Measurements from ENCODE around the gene AHCYL1. TPM values are rescaled to one million over a fixed set of nuclear protein-coding genes. Genes with fewer than 3 reads are reported as not detected.

The AHCYL1 gene
- total RNA-seq, 1 donor from 2014 or later: 59.6 TPM

- Mint-ChIP-seq H3K27ac (ENCODE audit: unreplicated experiment) (no peak overlapping the region), H3K9me3 (ENCODE audit: low read depth) (peaks cover 11% of the 10 kb centered on the region), H3K36me3 (ENCODE audit: low read depth) (no peaks in the 10 kb centered on the region), H3K4me1 (ENCODE audit: low read depth) (peaks cover 25% of the 10 kb centered on the region), H3K27me3 (ENCODE audit: low read depth) (no peaks in the 10 kb centered on the region), H3K4me3 (ENCODE audit: unreplicated experiment) (no peak overlapping the region)
- no peak for TF ChIP-seq CTCF (IDR thresholded peaks at IDR 0.05)
- DNase-seq (ENCODE audit: low spot score): no peak
These were observed 20.7 kb upstream of the AHCYL1 start for GRCh38 chr1:109963864-109964263.

DNA sequence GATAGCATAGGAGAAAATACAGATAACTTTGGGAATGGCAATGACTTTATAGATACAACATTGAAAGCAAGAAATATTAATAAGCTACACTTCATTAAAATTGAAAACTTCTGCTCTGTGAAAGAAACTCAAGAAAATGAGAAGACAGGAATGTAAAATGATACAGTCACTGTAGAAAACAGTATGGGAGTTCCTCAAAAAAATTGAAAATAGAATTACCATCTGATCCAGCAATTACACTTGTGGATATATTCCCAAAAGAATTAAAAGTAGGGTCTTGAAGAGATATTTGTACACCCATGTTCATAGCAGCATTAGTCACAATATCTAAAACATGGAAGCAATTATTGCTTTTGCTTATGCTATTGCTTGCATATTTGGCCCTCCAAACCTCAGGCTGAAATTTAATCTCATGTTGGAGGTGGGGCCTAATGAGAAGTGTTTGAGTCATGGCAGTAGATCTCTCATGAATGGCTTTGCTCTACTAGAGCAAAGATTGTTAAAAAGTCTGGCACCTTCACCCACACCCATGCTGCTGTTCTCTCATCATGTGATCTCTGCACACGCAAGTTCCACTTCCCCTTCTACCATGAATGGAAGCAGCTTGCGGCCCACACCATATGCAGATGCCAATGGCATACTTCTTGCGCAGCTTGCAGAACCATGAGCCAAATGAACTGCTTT is 15.3 kb upstream of the AHCYL1 start:
- Mint-ChIP-seq H3K27me3 (ENCODE audit: low read depth) (no peaks in the 10 kb centered on the region), H3K9me3 (ENCODE audit: low read depth) (peaks cover 11% of the 10 kb centered on the region), H3K4me1 (ENCODE audit: low read depth) (peaks cover 2% of the 10 kb centered on the region), H3K36me3 (ENCODE audit: low read depth) (no peaks in the 10 kb centered on the region), H3K4me3 (ENCODE audit: unreplicated experiment) (no peak overlapping the region), H3K27ac (ENCODE audit: unreplicated experiment) (no peak overlapping the region)
- no peak for TF ChIP-seq CTCF (IDR thresholded peaks at IDR 0.05)
- no peak for DNase-seq (ENCODE audit: low spot score)

DNA sequence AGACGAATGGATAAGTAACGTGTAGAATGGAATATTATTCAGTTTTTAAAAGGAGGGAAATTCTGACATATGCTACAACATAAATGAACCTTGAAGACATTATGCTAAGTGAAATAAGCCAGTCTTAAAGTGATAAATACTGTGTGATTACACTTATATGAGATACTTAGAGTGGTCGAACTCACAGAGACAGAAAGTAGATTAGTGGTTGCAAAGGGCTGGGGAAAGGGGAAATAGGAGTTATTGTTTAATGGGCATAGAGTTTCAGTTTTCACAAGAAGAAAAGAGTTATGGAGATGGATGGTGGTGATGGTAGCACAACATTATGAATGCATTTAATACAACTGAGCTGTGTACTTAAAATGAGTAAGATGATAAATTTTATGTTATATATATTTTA is 14.7 kb upstream of the AHCYL1 start:
- no peak for DNase-seq (ENCODE audit: low spot score)
- Mint-ChIP-seq H3K36me3 (ENCODE audit: low read depth) (no peaks in the 10 kb centered on the region), H3K4me3 (ENCODE audit: unreplicated experiment) (no peak overlapping the region), H3K4me1 (ENCODE audit: low read depth) (peaks cover 2% of the 10 kb centered on the region), H3K9me3 (ENCODE audit: low read depth) (peaks cover 10% of the 10 kb centered on the region), H3K27ac (ENCODE audit: unreplicated experiment) (no peak overlapping the region), H3K27me3 (ENCODE audit: low read depth) (no peaks in the 10 kb centered on the region)
- no peak for TF ChIP-seq CTCF (IDR thresholded peaks at IDR 0.05)

DNA sequence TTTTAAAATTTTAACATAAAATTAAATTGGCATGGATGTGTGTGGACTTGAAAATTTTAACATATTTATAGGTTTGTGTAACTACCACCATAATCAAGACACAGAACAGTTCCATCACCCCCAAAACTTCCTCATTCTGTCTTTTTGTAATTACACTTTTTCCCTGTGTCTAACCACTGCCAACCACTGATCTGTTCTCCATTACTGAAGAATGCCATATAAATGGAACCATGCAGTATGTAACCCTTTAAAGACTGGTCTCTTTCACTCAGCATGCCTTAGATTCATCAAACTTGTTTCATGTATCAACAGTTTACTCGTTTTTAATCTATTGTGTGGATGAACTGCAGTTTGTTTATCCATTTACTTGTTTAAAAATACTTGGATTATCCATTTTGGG is 13.0 kb upstream of the AHCYL1 start:
- H3K4me1 Mint-ChIP-seq (ENCODE audit: low read depth): peaks cover 12% of the 10 kb centered on the region
- TF ChIP-seq CTCF (IDR thresholded peaks at IDR 0.05): no peak
- no peaks in the 10 kb centered on the region for H3K36me3 Mint-ChIP-seq (ENCODE audit: low read depth)
- DNase-seq (ENCODE audit: low spot score): no peak
- H3K4me3 Mint-ChIP-seq (ENCODE audit: unreplicated experiment): no peak overlapping the region
- no peaks in the 10 kb centered on the region for H3K9me3 Mint-ChIP-seq (ENCODE audit: low read depth)
- H3K27ac Mint-ChIP-seq (ENCODE audit: unreplicated experiment): no peak overlapping the region
- no peaks in the 10 kb centered on the region for H3K27me3 Mint-ChIP-seq (ENCODE audit: low read depth)

GRCh38 chr1:109974191-109974590 is 10.4 kb upstream of the AHCYL1 start:
- Mint-ChIP-seq H3K9me3 (ENCODE audit: low read depth) (no peaks in the 10 kb centered on the region), H3K36me3 (ENCODE audit: low read depth) (peaks cover 2% of the 10 kb centered on the region), H3K4me3 (ENCODE audit: unreplicated experiment) (no peak overlapping the region), H3K27me3 (ENCODE audit: low read depth) (no peaks in the 10 kb centered on the region), H3K27ac (ENCODE audit: unreplicated experiment) (no peak overlapping the region), H3K4me1 (ENCODE audit: low read depth) (peaks cover 16% of the 10 kb centered on the region)
- no peak for TF ChIP-seq CTCF (IDR thresholded peaks at IDR 0.05)
- no peak for DNase-seq (ENCODE audit: low spot score)

Data from chondrocyte (in vitro differentiated cells).